Choroid plexus epithelial cell (primary cell): Measurements from ENCODE around the gene ASTN2.

Experiments used
- DNase-seq: peaks from one replicate; pipeline ENCODE4 v3.0.0-alpha.2; 2010; ENCODE audit warnings: low read depth
- H3K4me3 ChIP-seq: 2 replicates; pipeline ENCODE4 v1.5.1; 2011; ENCODE audit warnings: low read depth, mild to moderate bottlenecking, control low read depth, low read length, moderate library complexity
- TF ChIP-seq, protein P1 (sequence below): conservative IDR thresholded peaks from 2 replicates; pipeline ENCODE4 v1.5.1; 2011; ENCODE audit warnings: low read depth, mild to moderate bottlenecking, control low read depth, inconsistent platforms, low read length, moderate library complexity

ASTN2 gene

DNA sequence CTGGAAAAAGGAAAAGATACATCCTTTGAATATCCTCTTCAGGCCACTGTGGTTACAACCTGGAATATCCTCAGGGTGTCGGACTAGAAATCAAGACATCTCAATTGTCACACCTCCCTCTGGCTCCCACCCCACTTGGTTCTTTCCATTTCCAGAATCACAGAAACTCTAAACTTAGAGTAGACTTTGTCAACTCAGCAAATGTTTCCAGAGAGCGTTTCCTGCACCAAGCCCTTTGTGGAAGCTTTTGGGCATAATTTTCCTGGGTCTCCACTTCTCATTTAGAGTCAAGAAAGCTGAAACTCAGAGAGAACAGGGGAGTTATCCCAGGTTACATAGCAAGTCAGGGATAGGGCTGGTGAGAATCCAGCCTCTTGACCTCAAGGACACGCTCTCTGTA, 108.8 kb downstream of the ASTN2 start:
- no peak for DNase-seq
- H3K4me3 ChIP-seq: no peak overlapping the region
- TF ChIP-seq, protein P1, sequence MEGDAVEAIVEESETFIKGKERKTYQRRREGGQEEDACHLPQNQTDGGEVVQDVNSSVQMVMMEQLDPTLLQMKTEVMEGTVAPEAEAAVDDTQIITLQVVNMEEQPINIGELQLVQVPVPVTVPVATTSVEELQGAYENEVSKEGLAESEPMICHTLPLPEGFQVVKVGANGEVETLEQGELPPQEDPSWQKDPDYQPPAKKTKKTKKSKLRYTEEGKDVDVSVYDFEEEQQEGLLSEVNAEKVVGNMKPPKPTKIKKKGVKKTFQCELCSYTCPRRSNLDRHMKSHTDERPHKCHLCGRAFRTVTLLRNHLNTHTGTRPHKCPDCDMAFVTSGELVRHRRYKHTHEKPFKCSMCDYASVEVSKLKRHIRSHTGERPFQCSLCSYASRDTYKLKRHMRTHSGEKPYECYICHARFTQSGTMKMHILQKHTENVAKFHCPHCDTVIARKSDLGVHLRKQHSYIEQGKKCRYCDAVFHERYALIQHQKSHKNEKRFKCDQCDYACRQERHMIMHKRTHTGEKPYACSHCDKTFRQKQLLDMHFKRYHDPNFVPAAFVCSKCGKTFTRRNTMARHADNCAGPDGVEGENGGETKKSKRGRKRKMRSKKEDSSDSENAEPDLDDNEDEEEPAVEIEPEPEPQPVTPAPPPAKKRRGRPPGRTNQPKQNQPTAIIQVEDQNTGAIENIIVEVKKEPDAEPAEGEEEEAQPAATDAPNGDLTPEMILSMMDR: no peak

DNA sequence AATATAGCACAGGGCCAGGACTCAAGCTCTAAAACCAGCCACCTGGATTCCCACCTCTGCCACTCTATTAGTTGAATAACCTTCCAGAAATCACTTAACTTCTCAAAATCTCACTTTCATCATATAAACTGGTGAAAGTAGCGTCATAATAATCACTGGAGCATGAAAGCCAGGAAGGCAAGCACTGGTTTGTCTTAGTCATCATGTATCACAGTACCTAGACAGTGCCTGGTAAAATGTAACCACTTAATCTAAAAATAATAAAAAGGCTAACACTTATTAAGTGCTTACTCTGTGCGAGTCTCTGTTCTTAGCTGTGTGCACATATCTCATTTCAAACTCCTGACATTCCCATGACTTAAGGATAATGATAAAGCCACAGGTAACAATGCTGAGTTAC, 109.4 kb downstream of the ASTN2 start:
- TF ChIP-seq, protein P1: no peak
- no peak overlapping the region for H3K4me3 ChIP-seq
- DNase-seq: no peak

DNA sequence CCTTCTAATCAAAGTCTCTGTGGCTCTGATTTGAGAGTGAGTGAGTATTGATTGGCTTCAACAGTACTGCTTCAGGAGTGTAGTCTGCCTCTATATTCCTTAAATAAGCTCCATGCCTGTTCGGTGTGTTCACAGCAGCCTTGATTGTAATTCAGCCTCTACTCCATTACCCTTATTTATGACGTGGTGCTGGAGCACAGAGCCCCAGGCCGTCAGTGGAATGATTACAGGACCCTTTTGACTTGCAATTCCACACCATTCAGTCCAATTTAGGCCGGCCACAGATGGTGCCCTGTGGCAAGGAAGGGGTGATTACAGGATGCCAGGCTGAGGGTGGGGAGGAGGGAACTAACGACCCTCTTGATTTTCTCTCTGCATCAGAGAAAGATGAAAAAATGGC, 110.3 kb downstream of the ASTN2 start:
- DNase-seq: no peak
- no peak overlapping the region for H3K4me3 ChIP-seq
- TF ChIP-seq, protein P1: no peak

DNA sequence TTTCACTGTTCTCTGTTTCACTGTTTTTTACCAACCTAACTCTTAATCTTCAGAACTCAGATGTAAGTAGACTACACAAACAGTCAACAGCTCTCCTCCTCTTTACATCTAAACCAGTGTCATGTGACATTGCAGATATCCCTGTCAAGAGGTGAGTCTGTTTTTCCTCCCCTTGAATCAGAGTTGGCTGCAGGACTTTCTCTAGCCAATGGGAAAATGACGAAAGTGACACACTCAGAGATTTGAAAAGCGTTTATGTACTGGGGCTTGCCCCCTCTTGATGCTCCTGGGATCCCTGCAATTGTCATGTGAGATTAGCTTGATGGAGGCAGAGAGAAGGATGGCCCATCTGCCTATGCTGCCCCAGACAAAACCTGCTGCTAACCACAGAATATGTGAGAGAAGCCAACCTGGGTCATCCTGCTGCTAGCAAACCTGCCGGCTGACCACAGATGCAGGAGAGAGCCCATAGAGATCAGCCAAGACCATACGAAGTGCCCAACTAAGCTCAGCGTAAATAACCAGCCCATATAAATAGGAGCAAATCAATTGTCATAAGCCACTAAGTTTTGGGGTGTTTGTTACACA, 111.1 kb downstream of the ASTN2 start:
- H3K4me3 ChIP-seq: no peak overlapping the region
- TF ChIP-seq, protein P1: no peak
- DNase-seq: no peak

DNA sequence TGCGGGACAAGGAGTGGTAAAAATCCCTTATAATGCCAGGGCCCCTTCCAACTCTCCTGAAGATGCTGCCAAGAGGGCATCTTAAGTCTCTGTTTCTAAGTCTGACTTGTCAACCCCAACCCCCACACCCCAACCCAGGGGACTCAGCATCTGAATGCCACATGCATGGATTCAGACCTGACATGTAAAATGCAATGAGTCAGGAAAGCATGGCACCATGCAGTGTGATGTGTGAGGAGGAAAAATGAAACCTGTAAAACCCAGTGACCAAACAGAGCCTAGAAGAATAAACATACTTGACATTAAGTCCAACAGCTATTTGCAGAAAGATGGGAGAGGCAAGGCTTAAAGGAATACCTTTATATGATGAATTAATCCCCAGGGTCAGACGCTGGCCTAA, 112.4 kb downstream of the ASTN2 start:
- no peak overlapping the region for H3K4me3 ChIP-seq
- TF ChIP-seq, protein P1: no peak
- DNase-seq: no peak

DNA sequence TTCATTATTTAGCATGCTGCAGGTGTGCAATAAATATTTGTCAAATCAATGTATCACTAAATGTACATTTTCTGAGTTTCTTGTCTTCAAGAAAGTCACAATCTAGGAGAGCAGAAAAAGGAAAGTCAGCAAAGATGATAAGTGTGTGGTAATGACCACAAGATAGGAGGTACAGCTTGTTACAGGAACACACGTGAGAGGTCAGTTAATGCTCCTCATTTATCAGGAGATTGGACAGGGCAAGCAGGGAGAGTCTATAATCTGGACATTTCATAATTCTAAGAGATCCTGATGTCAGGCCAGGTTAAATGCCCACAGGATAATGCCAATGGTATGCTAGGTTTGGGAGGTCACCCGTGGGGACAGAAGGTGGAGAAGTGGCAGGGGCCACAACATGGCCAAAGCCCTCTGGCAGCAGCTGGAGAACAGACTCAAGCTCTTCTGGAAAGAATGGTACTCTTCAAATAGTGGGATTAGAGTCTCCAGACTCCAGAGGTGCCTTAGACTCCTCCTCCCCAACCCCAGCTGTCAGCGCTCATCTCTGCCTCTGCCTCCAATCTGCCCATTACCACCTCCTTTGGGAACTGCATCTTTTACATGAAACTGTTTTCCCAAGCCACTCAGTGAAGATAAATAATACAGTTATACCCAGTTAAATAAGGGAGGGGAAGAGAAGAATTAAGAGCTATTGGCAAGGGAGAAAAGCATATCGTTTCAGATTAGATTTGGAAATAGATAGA, 114.3 kb downstream of the ASTN2 start:
- DNase-seq: no peak
- H3K4me3 ChIP-seq: no peak overlapping the region
- TF ChIP-seq, protein P1: no peak

DNA sequence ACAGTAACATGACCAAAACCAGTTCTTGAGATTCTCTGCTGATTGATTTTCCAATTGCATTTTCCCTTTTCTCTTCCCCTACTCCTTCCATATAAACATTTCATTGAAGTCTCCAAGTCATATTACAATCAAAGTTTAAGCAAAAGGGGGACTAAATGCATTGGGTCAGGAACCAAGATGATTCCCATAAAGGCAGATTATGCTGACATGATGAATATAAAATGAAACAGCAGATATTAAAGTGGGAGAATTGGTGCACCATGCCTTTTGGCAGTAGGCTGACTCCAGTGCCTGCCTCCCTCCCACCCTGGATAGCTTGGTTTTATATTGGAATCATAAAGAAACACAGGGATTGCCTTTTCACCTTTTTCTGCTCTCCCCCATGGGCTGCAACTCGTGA, 118.4 kb downstream of the ASTN2 start:
- no peak for DNase-seq
- TF ChIP-seq, protein P1: no peak
- H3K4me3 ChIP-seq: no peak overlapping the region
